A549 (cell line): ENCODE measurements around the gene GJD3. TPM values are rescaled to one million over a fixed set of nuclear protein-coding genes. Genes with fewer than 3 reads are reported as not detected.

Source experiments
- ATAC-seq, 2 experiments: fragments of 200-7000 bp in 1 of 2; fragments of >200 bp in 1 of 2; cut with Nextera tagmentation in 1 of 2; cut with Tn5 transposase in 1 of 2; 3 replicates each; pipeline versions ENCODE4 v1.8.0 to v1.9.1; 2018 to 2020; ENCODE audit warnings: mild to moderate bottlenecking in 1 of 2, moderate library complexity in 1 of 2
- CTCF ChIA-PET: fragments of 300-600 bp; sonication (Branson Sonifier 250); formaldehyde crosslinking; extraction: SDS; loops from one replicate; lab custom pipeline; 2021; ENCODE audit warnings: antibody characterized with exemption, inconsistent platforms; lab: Yijun Ruan, JAX
- POLR2A ChIA-PET: fragments of 350-600 bp; formaldehyde crosslinking; extraction: SDS; loops from one replicate; lab custom pipeline; 2021; ENCODE audit warnings: antibody characterized with exemption, inconsistent platforms; lab: Yijun Ruan, JAX
- DNase-seq, 2 experiments: peaks; one replicate each; pipeline versions ENCODE4 v3.0.0 to v3.0.0-alpha.2; 2011 to 2016; ENCODE audit warnings: low read depth in 1 of 2, low spot score in 1 of 2
- FAIRE-seq: peaks from 2 replicates; lab custom pipeline; 2011; peaks lifted over from hg19 to GRCh38; lab: Jason Lieb, UNC
- H3K27ac ChIP-seq, 2 experiments: fragments of >200 bp; sonication (Bioruptor Twin); formaldehyde crosslinking; 3 replicates each; pipeline ENCODE4 v1.5.1; 2016 to 2017
- H3K4me1 ChIP-seq: fragments of >200 bp; sonication (Bioruptor Twin); formaldehyde crosslinking; 3 replicates; pipeline ENCODE4 v1.6.1; 2016
- H3K4me2 ChIP-seq: fragments of >200 bp; sonication (Bioruptor Twin); formaldehyde crosslinking; 3 replicates; pipeline ENCODE4 v1.6.1; 2016
- H3K4me3 ChIP-seq: fragments of >200 bp; sonication (Bioruptor Twin); formaldehyde crosslinking; 3 replicates; pipeline ENCODE4 v1.5.1; 2016
- H3K9me3 ChIP-seq: fragments of >200 bp; sonication (Bioruptor Twin); formaldehyde crosslinking; 3 replicates; pipeline ENCODE4 v1.6.1; 2016
- ATOH8 ChIP-seq: fragments of 250-450 bp; sonication (Bioruptor Pico); IDR thresholded peaks from 2 replicates; pipeline ENCODE4 v1.5.0; 2020; ENCODE audit warnings: low read depth, mild to moderate bottlenecking, moderate library complexity
- BCL3 ChIP-seq: fragments of >200 bp; sonication (Bioruptor Twin); formaldehyde crosslinking; IDR thresholded peaks from 3 replicates; pipeline ENCODE4 v1.6.1; 2016
- CBX8 ChIP-seq: fragments of 200-600 bp; sonication (generic); IDR thresholded peaks from 2 replicates; pipeline ENCODE4 v1.6.1; 2016
- CEBPB ChIP-seq, 2 experiments: fragments of >200 bp in 1 of 2; sonication (Bioruptor Twin) in 1 of 2; formaldehyde crosslinking in 1 of 2; IDR thresholded peaks; 2 replicates each; pipeline ENCODE4 v1.6.1; 2012 to 2016
- E2F6 ChIP-seq: IDR thresholded peaks from 2 replicates; pipeline ENCODE4 v1.6.1; 2012; ENCODE audit warnings: low read depth, borderline replicate concordance
- EHF ChIP-seq: fragments of 250-450 bp; sonication (Bioruptor Pico); IDR thresholded peaks from 2 replicates; pipeline ENCODE4 v1.5.0; 2020; ENCODE audit warnings: mild to moderate bottlenecking
- FOSL2 ChIP-seq, 2 experiments: fragments of 450-650 bp in 1 of 2; fragments of >200 bp in 1 of 2; sonication (Bioruptor Twin) in 1 of 2; formaldehyde crosslinking; IDR thresholded peaks; 2 replicates each; pipeline versions ENCODE4 v1.5.0 to v1.6.1; 2016 to 2020; ENCODE audit warnings: mild to moderate bottlenecking in 1 of 2, moderate library complexity in 1 of 2
- GATA3 ChIP-seq: IDR thresholded peaks from 2 replicates; pipeline ENCODE4 v1.6.1; 2012; ENCODE audit warnings: borderline replicate concordance
- HOXA7 ChIP-seq: fragments of 250-450 bp; sonication (Bioruptor Pico); IDR thresholded peaks from 2 replicates; pipeline ENCODE4 v1.5.0; 2020; ENCODE audit warnings: mild to moderate bottlenecking, moderate library complexity
- JUN ChIP-seq, 2 experiments: fragments of >200 bp; sonication (Bioruptor Twin); formaldehyde crosslinking; IDR thresholded peaks; 2 replicates in 1 of 2; 3 replicates in 1 of 2; pipeline ENCODE4 v1.6.1; 2016 to 2017
- KDM5A ChIP-seq: fragments of 200-600 bp; sonication (generic); IDR thresholded peaks from 2 replicates; pipeline ENCODE4 v1.6.1; 2016; ENCODE audit warnings: antibody characterized with exemption, mild to moderate bottlenecking
- MAX ChIP-seq: IDR thresholded peaks from 2 replicates; pipeline ENCODE4 v1.6.1; 2012
- MAZ ChIP-seq: fragments of 150-350 bp; IDR thresholded peaks from 2 replicates; pipeline ENCODE4 v1.6.1; 2014; ENCODE audit warnings: antibody characterized with exemption, low read depth, low read length, borderline replicate concordance
- MYC ChIP-seq: IDR thresholded peaks from 2 replicates; pipeline ENCODE4 v1.6.1; 2012; ENCODE audit warnings: mild to moderate bottlenecking, inconsistent platforms, low read length, improper control_type of control experiment, borderline replicate concordance
- NR3C1 ChIP-seq: fragments of >200 bp; sonication (Bioruptor Twin); formaldehyde crosslinking; IDR thresholded peaks from 3 replicates; pipeline ENCODE4 v1.6.1; 2017
- PHF8 ChIP-seq: fragments of 200-600 bp; sonication (generic); IDR thresholded peaks from 2 replicates; pipeline ENCODE4 v1.6.1; 2016; ENCODE audit warnings: low read depth, mild to moderate bottlenecking, antibody characterized with exemption, moderate library complexity, borderline replicate concordance
- POLR2A ChIP-seq: IDR thresholded peaks from 2 replicates; pipeline ENCODE4 v1.6.1; 2012; ENCODE audit warnings: mild to moderate bottlenecking, low read length
- RCOR1 ChIP-seq: fragments of 150-350 bp; IDR thresholded peaks from 2 replicates; pipeline ENCODE4 v1.6.1; 2014; ENCODE audit warnings: antibody characterized with exemption, low read length, low read depth
- REST ChIP-seq: fragments of 200-600 bp; sonication (generic); IDR thresholded peaks from 2 replicates; pipeline ENCODE4 v1.6.1; 2016; ENCODE audit warnings: antibody characterized with exemption, mild to moderate bottlenecking, moderate library complexity
- RNF2 ChIP-seq: fragments of 200-600 bp; sonication (generic); IDR thresholded peaks from 2 replicates; pipeline ENCODE4 v1.6.1; 2016; ENCODE audit warnings: low read depth, mild to moderate bottlenecking, antibody characterized with exemption, moderate library complexity, borderline replicate concordance
- SMC3 ChIP-seq: fragments of >200 bp; sonication (Bioruptor Twin); formaldehyde crosslinking; IDR thresholded peaks from 3 replicates; pipeline ENCODE4 v1.6.1; 2018; ENCODE audit warnings: inconsistent platforms
- TFCP2L1 ChIP-seq: fragments of 250-450 bp; sonication (Bioruptor Pico); IDR thresholded peaks from 2 replicates; pipeline ENCODE4 v1.5.0; 2021; ENCODE audit warnings: mild to moderate bottlenecking
- TP53 ChIP-seq: fragments of 250-450 bp; sonication (Bioruptor Pico); IDR thresholded peaks from 2 replicates; pipeline ENCODE4 v1.5.0; 2021; ENCODE audit warnings: mild to moderate bottlenecking, moderate library complexity
- USF2 ChIP-seq: fragments of 450-650 bp; IDR thresholded peaks from 2 replicates; pipeline ENCODE4 v1.6.1; 2014; ENCODE audit warnings: antibody characterized with exemption
- ZSCAN20 ChIP-seq: fragments of 250-450 bp; sonication (Bioruptor Pico); IDR thresholded peaks from 2 replicates; pipeline ENCODE4 v1.8.0; 2022; ENCODE audit warnings: mild to moderate bottlenecking, moderate library complexity
- WGBS: methylation state at CpG from one replicate; pipeline ENCODE4 v1.1.6; 2017; ENCODE audit errors: missing lambda C conversion rate; 5-methylcytosine and 5-hydroxymethylcytosine counted together
- polyA plus RNA-seq, 4 experiments: library from polyadenylated mRNA; depleted of rRNA in 3 of 4; stranded (reverse); fragments of >200 nt; fragmentation: RNase III in 1 of 4; extraction: RNeasy Plus Mini Kit Qiagen cat#74134 plus additional on column Dnase treatment in 1 of 4; gene quantifications; 2 replicates in 3 of 4; 3 replicates in 1 of 4; pipeline ENCODE4 v1.2.3, GENCODE V29; 2011 to 2017

GJD3 gene
- polyA plus RNA-seq, 2 of the 4 experiments (the other 2 are of a cell fraction), result 0.09 to 0.40 TPM

GRCh38 chr17:40341808-40342503 is 22.6 kb downstream of the GJD3 start:
- peak; percentile 62 to 73 for ATAC-seq
- DNase-seq, result peak; percentile 72 to 89
- FAIRE-seq, result no peak
- CTCF ChIA-PET, result interaction anchor here (2.0 to 40.3 kb wide), 3 partner anchors 9 to 29 kb away, joined by 4 to 2395 read pairs (median 236); partner anchors contain the start of genes CDC6 and RARA
- peak overlapping the region; percentile 97 for H3K4me2 ChIP-seq
- POLR2A ChIA-PET, result interaction anchor here (0.6 to 1.6 kb wide), 4 partner anchors 25 to 1336 kb away, joined by 3 to 7 read pairs (median 3); no protein-coding TSS in a partner anchor
- TF ChIP-seq E2F6, result peak; percentile 13; the same call in 1 of the 2 replicates
- peak; percentile 58; the same call in 1 of the 2 replicates for TF ChIP-seq MAX
- no peak for TF ChIP-seq FOSL2 (IDR thresholded peaks at IDR 0.05)
- TF ChIP-seq FOSL2 (CRISPR knock-in tag; IDR thresholded peaks at IDR 0.05), result no peak
- TF ChIP-seq PHF8, result 0 out of 2 replicates have a peak, but pooled peaks have one; percentile 28
- TF ChIP-seq ATOH8 (CRISPR knock-in tag), result no peak
- TF ChIP-seq RNF2, result no peak
- peak in 1 of 2 experiments; percentile 24; a peak in 2 of 5 replicates for TF ChIP-seq JUN (IDR thresholded peaks at IDR 0.05)
- TF ChIP-seq POLR2A, result peak; percentile 60
- TF ChIP-seq TFCP2L1 (CRISPR knock-in tag), result peak; percentile 86; the same call in 1 of the 2 replicates
- H3K9me3 ChIP-seq, result no peaks in the 10 kb centered on the region
- WGBS, result 0% methylated on average over 12 of the region's 55 CpGs
- H3K27ac ChIP-seq, result peak overlapping the region; percentile 91 to 92
- peaks cover 61% of the 10 kb centered on the region for H3K4me1 ChIP-seq
- H3K4me3 ChIP-seq, result peak overlapping the region; percentile 83

- POLR2A ChIA-PET, result interaction anchor here (0.8 to 1.6 kb wide), 4 partner anchors 18 to 34 kb away, joined by 3 to 7 read pairs (median 3); no protein-coding TSS in a partner anchor
- Histone ChIP-seq H3K9me3 (no peaks in the 10 kb centered on the region), H3K4me1 (peaks cover 54% of the 10 kb centered on the region), H3K27ac (peak overlapping the region; percentile 91 to 92), H3K4me2 (peak overlapping the region; percentile 97), H3K4me3 (peak overlapping the region; percentile 83)
- CTCF ChIA-PET, result interaction anchor here (0.6 to 40.3 kb wide), 4 partner anchors 10 to 1689 kb away, joined by 3 to 2395 read pairs (median 120); partner anchors contain the start of genes CDC6 and RARA
- WGBS, result 4% methylated on average over 31 of the region's 55 CpGs
- FAIRE-seq, result no peak
- peak; percentile 92 to 93 for DNase-seq
- ATAC-seq, result peak; percentile 76 to 79
- TF ChIP-seq JUN (IDR thresholded peaks at IDR 0.05) (peak in 1 of 2 experiments; percentile 71; a peak in 2 of 5 replicates), NR3C1 (no peak), EHF (CRISPR knock-in tag) (no peak), MAX (peak; percentile 22), POLR2A (no peak), ZSCAN20 (CRISPR knock-in tag) (no peak), RCOR1 (no peak), GATA3 (peak; percentile 46), USF2 (no peak), MYC (peak; percentile 51; the same call in 1 of the 2 replicates), REST (peak; percentile 33), CEBPB (IDR thresholded peaks at IDR 0.05) (0 out of 4 replicates have a peak, but pooled peaks of 1 of the 2 experiments have one; percentile 6), SMC3 (0 out of 3 replicates have a peak, but pooled peaks have one; percentile 28), TP53 (CRISPR knock-in tag) (no peak), HOXA7 (peak; percentile 54; the same call in 1 of the 2 replicates), BCL3 (no peak), CBX8 (no peak), MAZ (peak; percentile 83), KDM5A (no peak)
Observed at GRCh38 chr17:40340880-40341807, 23.4 kb downstream of the GJD3 start.
